Measurements from ENCODE around the gene ENAH. TPM values are rescaled to one million over a fixed set of nuclear protein-coding genes. Genes with fewer than 3 reads are reported as not detected.
A peak's percentile ranks its signal among the peaks of the same experiment; 100 is the strongest.

Gene ENAH
- total and polyA plus RNA-seq, 2 donors (not counting 1 experiment from before 2014, with no cell fraction given): 1.3 to 1.6 TPM

GRCh38 chr1:225468270-225469020 lies 184.5 kb downstream of the ENAH start:
- Histone ChIP-seq H3K9me3 (ENCODE audit: control extremely low read depth in 1 of 3, control insufficient read depth in 2 of 3, insufficient read depth in 1 of 3, low read length in 2 of 3) (no peaks in the 10 kb centered on the region), H3K27ac (ENCODE audit: low read length in 2 of 2) (peak overlapping the region; percentile 82 to 97), H3K4me2 (replicated peaks; ENCODE audit: low read depth, low read length, poor library complexity, severe bottlenecking) (peak overlapping the region; percentile 85), H3K9ac (ENCODE audit: low read length) (peak overlapping the region; percentile 74), H3K27me3 (replicated peaks in 1 of 4; ENCODE audit: control extremely low read depth in 1 of 4, control insufficient read depth in 3 of 4, insufficient read depth in 4 of 4, low read length in 3 of 4) (no peaks in the 10 kb centered on the region), H3K4me3 (ENCODE audit: control extremely low read depth in 1 of 5, extremely low read depth in 1 of 5, insufficient read depth in 1 of 5, low read depth in 2 of 5, low read length in 4 of 5) (peak overlapping the region in 4 of 5 experiments; percentile 71 to 83 (median 74)), H3K79me2 (ENCODE audit: control insufficient read depth, insufficient read depth, low read length) (no peaks in the 10 kb centered on the region), H3K36me3 (replicated peaks in 1 of 2; ENCODE audit: control extremely low read depth in 1 of 2, control insufficient read depth in 1 of 2, extremely low read depth in 1 of 2, insufficient read depth in 2 of 2, low read length in 1 of 2) (no peaks in the 10 kb centered on the region), H4K20me1 (ENCODE audit: control insufficient read depth, insufficient read depth, low read length, poor library complexity, severe bottlenecking) (no peaks in the 10 kb centered on the region), H3K4me1 (ENCODE audit: control insufficient read depth in 2 of 2, insufficient read depth in 2 of 2, low read length in 2 of 2) (peaks cover 15 to 34% of the 10 kb centered on the region in 2 donors), H2AFZ (ENCODE audit: insufficient read depth, low read depth, low read length, poor library complexity, severe bottlenecking) (peak overlapping the region; percentile 83)
- H3K9me3 Mint-ChIP-seq (ENCODE audit: insufficient read depth): no peaks in the 10 kb centered on the region
- ATAC-seq (ENCODE audit: low read depth) (no peak), DNase-seq (no peak)
- POLR2A ChIA-PET: interaction anchor here (0.6 to 3.0 kb wide), 8 partner anchors 12 to 531 kb away, joined by 3 to 37 read pairs (median 4); partner anchors contain the start of genes LBR and SDE2
- intact Hi-C loops (cut with micrococcal nuclease): loop anchor here (5.0 kb wide), 2 partner anchors 654 to 939 kb away; partner anchors contain the start of gene PARP1
- TF ChIP-seq, protein P1, sequence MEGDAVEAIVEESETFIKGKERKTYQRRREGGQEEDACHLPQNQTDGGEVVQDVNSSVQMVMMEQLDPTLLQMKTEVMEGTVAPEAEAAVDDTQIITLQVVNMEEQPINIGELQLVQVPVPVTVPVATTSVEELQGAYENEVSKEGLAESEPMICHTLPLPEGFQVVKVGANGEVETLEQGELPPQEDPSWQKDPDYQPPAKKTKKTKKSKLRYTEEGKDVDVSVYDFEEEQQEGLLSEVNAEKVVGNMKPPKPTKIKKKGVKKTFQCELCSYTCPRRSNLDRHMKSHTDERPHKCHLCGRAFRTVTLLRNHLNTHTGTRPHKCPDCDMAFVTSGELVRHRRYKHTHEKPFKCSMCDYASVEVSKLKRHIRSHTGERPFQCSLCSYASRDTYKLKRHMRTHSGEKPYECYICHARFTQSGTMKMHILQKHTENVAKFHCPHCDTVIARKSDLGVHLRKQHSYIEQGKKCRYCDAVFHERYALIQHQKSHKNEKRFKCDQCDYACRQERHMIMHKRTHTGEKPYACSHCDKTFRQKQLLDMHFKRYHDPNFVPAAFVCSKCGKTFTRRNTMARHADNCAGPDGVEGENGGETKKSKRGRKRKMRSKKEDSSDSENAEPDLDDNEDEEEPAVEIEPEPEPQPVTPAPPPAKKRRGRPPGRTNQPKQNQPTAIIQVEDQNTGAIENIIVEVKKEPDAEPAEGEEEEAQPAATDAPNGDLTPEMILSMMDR (IDR thresholded peaks at IDR 0.05): no peak
- no peak for TF ChIP-seq EZH2 (IDR thresholded peaks at IDR 0.05; ENCODE audit: borderline replicate concordance, insufficient read depth, low read depth, low read length, poor library complexity, severe bottlenecking)
- peaks cover 32% of the 10 kb centered on the region for H3K4me1 Mint-ChIP-seq
- no peaks in the 10 kb centered on the region for H3K27me3 Mint-ChIP-seq
- WGBS (ENCODE audit: insufficient coverage): 56% methylated on average over 7 of the region's 10 CpGs
- H3K27ac Mint-ChIP-seq: peak overlapping the region; percentile 97
- CTCF ChIA-PET: interaction anchor here (0.6 to 4.0 kb wide), 17 partner anchors 9 to 597 kb away, joined by 3 to 20 read pairs (median 7); partner anchors contain the start of genes LBR, SRP9 and TMEM63A
- H3K4me3 Mint-ChIP-seq: peak overlapping the region; percentile 91

Data from B cell (primary cell).